SK-N-MC (cell line): ENCODE data around the gene PPP4R3A.

Experiments used
- EZH2 ChIP-seq: fragments of 200-600 bp; sonication (generic); IDR thresholded peaks from one replicate; pipeline ENCODE4 v1.6.1; 2017; ENCODE audit warnings: antibody characterized with exemption
- FOXP2 ChIP-seq: optimal IDR thresholded peaks from 2 replicates; pipeline ENCODE3; 2011; ENCODE audit warnings: mild to moderate bottlenecking, moderate library complexity; ENCODE audit not compliant: insufficient read depth; ENCODE audit errors: extremely low read length, control extremely low read depth
- POLR2AphosphoS5 ChIP-seq: IDR thresholded peaks from 2 replicates; pipeline ENCODE4 v1.6.1; 2012; ENCODE audit warnings: mild to moderate bottlenecking, low read depth, low read length, borderline replicate concordance

- TF ChIP-seq EZH2 (no peak), POLR2AphosphoS5 (no peak), FOXP2 (no peak)
Measured at GRCh38 chr14:91416744-91417119, 93.4 kb downstream of the PPP4R3A start.
